ENCODE data around the gene KATNAL2. TPM values are rescaled to one million over a fixed set of nuclear protein-coding genes. Genes with fewer than 3 reads are reported as not detected.

KATNAL2 gene
- total RNA-seq = 1 to 10 TPM; 1.1 to 1.4 TPM

GRCh38 chr18:46917108-46917802 lies at the start of gene KATNAL2, which contains the start of gene PIAS2:
KATNAL2 (plus strand) TSS chr18:46917602; CDS start chr18:46946873, 29,271 bp downstream.
PIAS2 (minus strand) TSS chr18:46917507; CDS start chr18:46917345, 162 bp downstream.
- ATAC-seq (peak; percentile 92), DNase-seq (peak; percentile 83)
- peak within 1 kb of the TSS; percentile 92 for H3K4me3 Mint-ChIP-seq
- H3K36me3 Mint-ChIP-seq (ENCODE audit: low read depth) = peaks cover 2% of the 10 kb centered on the region
- H3K27ac Mint-ChIP-seq = peak within 1 kb of the TSS; percentile 91
- POLR2A ChIA-PET = interaction anchor here (1.2 kb wide), 1 partner anchor 233 kb away, joined by 3 read pairs; no protein-coding TSS in a partner anchor
- intact Hi-C loops (cut with DNase I, micrococcal nuclease) = loop anchor here (1.0 to 10.0 kb wide), 9 partner anchors 30 to 1018 kb away; partner anchors contain the start of genes HAUS1 (in 1 of the 2), HDHD2 (in 1 of the 2), IER3IP1 (in 1 of the 2) and SMAD2 (in 1 of the 2)
- peaks cover 45% of the 10 kb centered on the region for H3K4me1 Mint-ChIP-seq
- CTCF ChIA-PET = interaction anchor here (0.5 to 0.7 kb wide), 4 partner anchors 33 to 573 kb away, joined by 3 to 5 read pairs (median 3); no protein-coding TSS in a partner anchor
- peaks cover 2% of the 10 kb centered on the region for H3K9me3 Mint-ChIP-seq (ENCODE audit: low read depth)
- no peaks in the 10 kb centered on the region for H3K27me3 Mint-ChIP-seq

DNA sequence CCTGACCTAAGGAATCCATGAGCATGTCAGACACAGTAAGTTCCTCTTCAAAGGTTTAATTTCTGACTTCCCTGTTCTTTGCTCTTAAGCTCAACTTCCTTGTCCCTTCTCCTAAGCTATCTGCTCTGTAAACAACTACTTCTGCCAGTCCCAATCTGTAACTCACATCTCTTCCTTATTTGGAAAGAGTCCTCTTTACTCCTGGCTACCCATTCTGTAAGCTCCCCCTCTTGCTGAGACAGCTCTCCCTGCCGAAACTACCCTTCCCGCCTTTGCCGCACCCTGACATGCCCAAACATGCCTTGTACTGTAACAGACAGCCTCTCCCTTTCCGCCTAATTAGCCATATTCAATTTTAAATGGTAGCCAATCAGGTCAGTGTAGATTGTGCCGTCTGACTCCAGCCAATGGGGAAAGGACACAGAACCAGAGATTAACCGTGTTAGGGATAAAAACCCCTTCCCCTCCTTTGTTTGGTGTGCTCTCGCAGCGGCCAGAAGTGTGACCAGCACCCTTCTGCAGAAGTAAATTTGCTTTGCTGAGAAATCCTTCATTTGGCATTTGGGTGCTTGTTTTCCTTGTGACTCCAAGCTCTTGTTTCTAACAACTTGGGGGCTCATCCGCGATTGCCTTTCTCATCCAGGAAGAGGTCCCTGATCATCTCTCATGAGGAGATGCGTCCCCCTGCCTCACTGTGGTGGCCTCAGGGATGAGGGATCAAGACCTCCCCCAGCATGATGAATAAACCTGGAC lies 49.1 kb upstream of the KATNAL2 start:
- Mint-ChIP-seq H3K36me3 (ENCODE audit: low read depth) (peaks cover 64% of the 10 kb centered on the region), H3K9me3 (ENCODE audit: low read depth) (peaks cover 28% of the 10 kb centered on the region), H3K4me1 (peaks cover 7% of the 10 kb centered on the region), H3K4me3 (no peak overlapping the region), H3K27me3 (no peaks in the 10 kb centered on the region), H3K27ac (no peak overlapping the region)
- ATAC-seq (no peak), DNase-seq (no peak)
- intact Hi-C loops (cut with DNase I, micrococcal nuclease) = no loop called here
- ChIA-PET CTCF (interaction anchor here (0.6 to 0.7 kb wide), 2 partner anchors 16 to 695 kb away, joined by 3 read pairs; no protein-coding TSS in a partner anchor), POLR2A (no interaction called here)

DNA sequence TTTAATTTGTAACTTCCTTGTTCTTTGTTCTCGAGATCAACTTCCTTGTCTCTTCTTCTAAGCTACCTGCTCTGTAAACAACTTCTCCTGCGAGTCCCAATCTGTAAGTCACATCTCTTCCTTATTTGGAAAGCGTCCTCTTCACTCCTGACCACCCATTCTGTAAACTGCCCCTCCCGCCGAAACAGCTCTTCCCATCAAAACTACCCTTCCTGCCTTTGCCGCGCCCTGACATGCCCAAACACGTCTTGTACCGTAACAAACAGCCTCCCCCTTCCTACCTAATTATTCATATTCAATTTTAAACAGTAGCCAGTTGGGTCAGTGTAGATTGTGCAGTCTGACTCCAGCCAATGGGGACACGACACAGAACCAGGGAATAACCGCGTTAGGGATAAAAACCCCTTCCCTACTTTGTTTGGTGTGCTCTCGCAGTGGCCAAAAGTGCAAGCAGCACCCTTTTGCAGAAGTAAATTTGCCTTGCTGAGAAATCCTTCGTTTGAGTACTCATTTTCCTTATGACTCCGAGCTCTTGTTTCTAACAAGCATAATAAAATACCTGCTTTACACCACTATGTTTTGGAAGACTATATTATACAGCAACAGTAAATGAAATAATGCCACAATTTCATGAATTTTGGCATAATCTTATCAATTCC lies 39.9 kb upstream of the KATNAL2 start:
- H3K36me3 Mint-ChIP-seq (ENCODE audit: low read depth) = peaks cover 72% of the 10 kb centered on the region
- H3K4me3 Mint-ChIP-seq = no peak overlapping the region
- peaks cover 16% of the 10 kb centered on the region for H3K4me1 Mint-ChIP-seq
- peaks cover 33% of the 10 kb centered on the region for H3K9me3 Mint-ChIP-seq (ENCODE audit: low read depth)
- CTCF ChIA-PET = no interaction called here
- H3K27ac Mint-ChIP-seq = no peak overlapping the region
- H3K27me3 Mint-ChIP-seq = no peaks in the 10 kb centered on the region
- intact Hi-C loops (cut with DNase I, micrococcal nuclease) = no loop called here
- DNase-seq (no peak), ATAC-seq (no peak)
- POLR2A ChIA-PET = no interaction called here

DNA sequence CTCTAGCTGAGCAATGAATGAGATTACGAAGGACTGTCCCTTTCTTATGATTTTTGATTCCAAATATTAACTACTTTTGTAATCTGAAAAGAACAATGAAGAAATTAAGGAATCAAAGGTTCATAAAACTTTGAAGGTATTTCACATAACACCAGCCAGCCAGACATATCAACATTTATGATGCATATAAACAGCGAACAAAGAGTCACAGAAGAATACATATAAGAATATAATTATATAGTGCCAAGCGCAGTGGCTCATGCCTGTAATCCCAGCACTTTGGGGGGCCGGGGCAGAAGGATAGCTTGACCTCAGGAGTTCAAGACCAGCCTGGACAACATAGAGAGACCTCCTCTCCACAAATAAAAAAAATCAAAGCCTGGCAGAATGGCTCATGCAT lies 34.2 kb upstream of the KATNAL2 start:
- no peak for DNase-seq
- no peaks in the 10 kb centered on the region for H3K27me3 Mint-ChIP-seq
- CTCF ChIA-PET = no interaction called here

DNA sequence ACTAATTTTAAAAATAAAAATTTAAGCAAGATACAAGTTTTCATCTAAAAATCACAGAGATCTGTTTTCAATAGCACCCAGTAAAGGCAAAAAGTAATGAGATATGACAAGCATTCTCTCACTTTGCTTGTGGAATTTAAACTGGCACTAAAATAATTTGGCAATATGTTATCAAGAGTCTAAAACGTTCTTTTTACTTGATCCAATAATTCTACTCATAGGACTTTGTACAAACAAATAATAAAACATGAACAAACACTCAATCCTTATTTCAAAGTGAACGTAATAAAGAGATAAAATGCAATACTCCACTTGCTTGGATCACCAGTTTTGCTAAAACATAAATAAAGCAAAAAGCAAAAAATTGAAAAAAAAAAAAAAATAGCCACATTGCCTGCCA lies 30.5 kb upstream of the KATNAL2 start:
- ATAC-seq = no peak
- Mint-ChIP-seq H3K27ac (no peak overlapping the region), H3K36me3 (ENCODE audit: low read depth) (peaks cover 41% of the 10 kb centered on the region), H3K4me1 (peaks cover 13% of the 10 kb centered on the region), H3K27me3 (no peaks in the 10 kb centered on the region), H3K9me3 (ENCODE audit: low read depth) (peaks cover 23% of the 10 kb centered on the region), H3K4me3 (no peak overlapping the region)
- intact Hi-C loops (cut with DNase I, micrococcal nuclease) = no loop called here
- DNase-seq = no peak
- CTCF ChIA-PET = no interaction called here
- POLR2A ChIA-PET = no interaction called here

More for the DNA sequence above, 34.2 kb upstream of the KATNAL2 start:
- POLR2A ChIA-PET = no interaction called here
- Mint-ChIP-seq H3K27ac (no peak overlapping the region), H3K4me3 (no peak overlapping the region), H3K4me1 (peaks cover 2% of the 10 kb centered on the region), H3K9me3 (ENCODE audit: low read depth) (peaks cover 14% of the 10 kb centered on the region), H3K36me3 (ENCODE audit: low read depth) (peaks cover 33% of the 10 kb centered on the region)
- intact Hi-C loops (cut with DNase I, micrococcal nuclease) = no loop called here
- no peak for ATAC-seq

DNA sequence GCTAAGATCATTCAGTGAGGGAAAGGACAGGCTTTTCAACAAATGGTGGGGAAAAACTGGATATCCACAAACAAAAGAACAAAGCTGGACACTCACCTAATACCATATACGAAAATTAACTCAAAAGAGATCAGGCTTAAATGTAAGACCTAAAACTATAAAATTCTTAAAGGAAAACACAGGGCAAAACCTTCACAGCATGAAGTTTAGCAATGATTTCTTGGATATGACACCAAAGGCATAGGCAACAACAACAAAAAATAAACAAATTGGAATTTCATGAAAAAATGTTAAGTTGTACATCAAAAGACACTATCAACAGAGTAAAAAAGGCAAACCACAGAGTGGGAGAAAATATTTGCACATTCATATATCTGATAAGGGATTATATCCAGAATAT lies 28.4 kb upstream of the KATNAL2 start:
- ATAC-seq = no peak
- CTCF ChIA-PET = no interaction called here
- no peak for DNase-seq
- Mint-ChIP-seq H3K9me3 (ENCODE audit: low read depth) (peaks cover 23% of the 10 kb centered on the region), H3K4me3 (no peak overlapping the region), H3K4me1 (peaks cover 31% of the 10 kb centered on the region), H3K27me3 (no peaks in the 10 kb centered on the region), H3K36me3 (ENCODE audit: low read depth) (peaks cover 45% of the 10 kb centered on the region), H3K27ac (no peak overlapping the region)
- intact Hi-C loops (cut with DNase I, micrococcal nuclease) = no loop called here
- POLR2A ChIA-PET = no interaction called here

DNA sequence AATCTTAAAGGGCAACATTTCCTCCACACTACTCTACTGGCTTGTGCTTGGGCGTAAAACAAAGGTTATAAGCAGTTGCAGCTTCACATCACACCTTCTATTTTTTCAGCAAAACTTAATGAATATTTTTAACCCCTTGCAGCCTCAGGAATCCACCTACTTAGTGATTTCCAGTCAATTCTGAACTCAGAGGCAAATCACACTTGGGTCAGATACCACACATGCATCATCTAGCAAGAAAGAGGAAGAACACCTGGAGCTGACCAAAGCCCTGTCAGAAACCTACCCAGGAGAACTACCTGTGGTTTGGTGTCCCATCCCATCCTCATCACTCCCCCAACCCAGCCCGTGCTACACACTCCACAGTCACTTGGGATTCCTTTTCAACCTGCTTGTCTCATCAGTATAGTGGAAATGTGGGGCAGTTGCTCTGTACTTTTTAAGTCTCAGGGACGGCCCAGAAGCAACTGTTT lies 25.6 kb upstream of the KATNAL2 start:
- CTCF ChIA-PET = no interaction called here
- peak overlapping the region; percentile 2 for H3K27ac Mint-ChIP-seq
- peaks cover 51% of the 10 kb centered on the region for H3K36me3 Mint-ChIP-seq (ENCODE audit: low read depth)
- H3K4me1 Mint-ChIP-seq = peaks cover 36% of the 10 kb centered on the region
- DNase-seq (peak; percentile 32), ATAC-seq (peak; percentile 90)
- POLR2A ChIA-PET = no interaction called here
- no peak overlapping the region for H3K4me3 Mint-ChIP-seq
- H3K27me3 Mint-ChIP-seq = no peaks in the 10 kb centered on the region
- intact Hi-C loops (cut with DNase I, micrococcal nuclease) = no loop called here
- H3K9me3 Mint-ChIP-seq (ENCODE audit: low read depth) = peaks cover 23% of the 10 kb centered on the region

DNA sequence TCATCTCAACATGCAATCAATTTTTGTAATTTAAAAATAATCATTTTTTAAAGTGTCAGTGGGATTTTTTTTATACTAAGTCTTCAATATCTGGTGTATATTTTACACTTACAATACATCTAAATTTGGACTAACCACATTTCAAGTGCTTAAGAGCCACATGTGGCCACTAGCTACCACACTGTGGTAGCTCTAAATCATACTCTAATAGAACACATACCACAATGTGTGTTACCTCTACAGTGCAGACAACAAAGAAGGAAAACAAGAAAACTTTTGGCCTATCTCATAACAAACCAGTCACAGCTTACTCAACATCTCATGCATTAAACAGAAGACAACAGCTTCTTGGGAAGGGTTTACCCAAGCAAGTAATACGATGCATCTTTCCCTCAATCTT lies 24.6 kb upstream of the KATNAL2 start:
- Mint-ChIP-seq H3K27me3 (no peaks in the 10 kb centered on the region), H3K9me3 (ENCODE audit: low read depth) (peaks cover 22% of the 10 kb centered on the region), H3K36me3 (ENCODE audit: low read depth) (peaks cover 48% of the 10 kb centered on the region), H3K4me1 (peaks cover 38% of the 10 kb centered on the region), H3K27ac (peak overlapping the region; percentile 4), H3K4me3 (no peak overlapping the region)
- intact Hi-C loops (cut with DNase I, micrococcal nuclease) = no loop called here
- CTCF ChIA-PET = interaction anchor here (0.7 kb wide), 1 partner anchor 58 kb away, joined by 3 read pairs; no protein-coding TSS in a partner anchor
- DNase-seq (no peak), ATAC-seq (no peak)
- POLR2A ChIA-PET = interaction anchor here (0.6 kb wide), 1 partner anchor 1079 kb away, joined by 3 read pairs; no protein-coding TSS in a partner anchor

DNA sequence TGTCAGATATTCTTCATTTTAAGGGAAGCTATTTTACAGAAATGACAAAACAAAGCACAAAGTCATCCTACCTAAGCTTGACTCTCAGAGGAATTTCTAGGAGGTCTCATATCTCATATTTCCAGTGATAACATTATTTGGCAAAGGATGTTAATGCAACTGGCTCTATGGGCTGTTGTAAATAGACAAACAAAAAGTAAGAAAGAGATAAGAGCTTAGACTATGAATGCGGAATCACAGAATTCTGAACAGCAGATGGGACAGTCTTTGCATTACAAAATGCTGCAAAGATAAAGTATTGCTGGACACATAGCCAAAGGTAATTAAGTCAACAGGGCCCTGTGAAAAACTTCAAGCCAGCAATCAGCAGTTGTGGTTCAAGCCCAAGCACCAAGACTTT lies 24.0 kb upstream of the KATNAL2 start:
- ChIA-PET CTCF (interaction anchor here (0.7 kb wide), 1 partner anchor 57 kb away, joined by 3 read pairs; no protein-coding TSS in a partner anchor), POLR2A (interaction anchor here (0.6 kb wide), 1 partner anchor 1079 kb away, joined by 3 read pairs; no protein-coding TSS in a partner anchor)
- peaks cover 38% of the 10 kb centered on the region for H3K4me1 Mint-ChIP-seq
- no peaks in the 10 kb centered on the region for H3K27me3 Mint-ChIP-seq
- intact Hi-C loops (cut with DNase I, micrococcal nuclease) = no loop called here
- peaks cover 44% of the 10 kb centered on the region for H3K36me3 Mint-ChIP-seq (ENCODE audit: low read depth)
- no peak for DNase-seq
- no peak overlapping the region for H3K27ac Mint-ChIP-seq
- no peak overlapping the region for H3K4me3 Mint-ChIP-seq
- peaks cover 20% of the 10 kb centered on the region for H3K9me3 Mint-ChIP-seq (ENCODE audit: low read depth)
- no peak for ATAC-seq

GRCh38 chr18:46894124-46894523 lies 23.3 kb upstream of the KATNAL2 start:
- Mint-ChIP-seq H3K36me3 (ENCODE audit: low read depth) (peaks cover 38% of the 10 kb centered on the region), H3K27ac (no peak overlapping the region), H3K4me3 (no peak overlapping the region), H3K4me1 (peaks cover 38% of the 10 kb centered on the region), H3K9me3 (ENCODE audit: low read depth) (peaks cover 14% of the 10 kb centered on the region), H3K27me3 (no peaks in the 10 kb centered on the region)
- ATAC-seq (no peak), DNase-seq (peak; percentile 21)
- ChIA-PET POLR2A (no interaction called here), CTCF (no interaction called here)
- intact Hi-C loops (cut with DNase I, micrococcal nuclease) = no loop called here

DNA sequence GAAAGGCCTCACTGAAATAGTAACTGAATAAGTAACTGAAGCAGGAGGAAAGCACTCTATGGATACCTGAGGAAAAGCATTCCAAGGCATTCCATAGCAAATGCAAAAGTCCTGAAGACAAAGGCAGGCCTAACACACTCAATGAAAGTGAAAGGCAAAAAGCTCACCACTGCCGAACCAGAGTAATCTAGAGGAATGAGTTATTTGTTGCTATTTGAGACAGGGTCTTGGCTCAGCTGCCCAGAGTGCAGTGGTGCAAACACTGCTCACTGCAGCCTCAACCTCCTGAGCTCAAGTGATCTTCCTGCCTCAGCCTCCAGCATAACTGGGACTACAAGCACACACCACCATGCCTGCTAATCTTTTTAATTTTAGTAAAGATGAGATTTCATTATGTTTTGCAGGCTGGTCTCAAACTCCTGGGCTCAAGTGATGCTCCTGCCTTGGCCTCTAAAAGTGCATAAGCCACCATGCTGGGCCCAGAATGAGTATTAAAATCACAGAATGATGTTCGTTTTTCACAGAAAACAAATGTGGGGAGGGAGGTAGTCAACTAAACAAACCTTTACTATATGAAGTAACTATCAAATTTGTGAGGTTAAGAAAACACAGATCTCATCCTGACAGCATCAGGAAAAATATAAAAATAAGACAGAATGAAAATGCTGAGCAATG lies 18.0 kb upstream of the KATNAL2 start:
- intact Hi-C loops (cut with DNase I, micrococcal nuclease) = no loop called here
- no peak overlapping the region for H3K27ac Mint-ChIP-seq
- POLR2A ChIA-PET = no interaction called here

More for the DNA sequence above, 18.0 kb upstream of the KATNAL2 start:
- no peak for ATAC-seq
- Mint-ChIP-seq H3K9me3 (ENCODE audit: low read depth) (no peaks in the 10 kb centered on the region), H3K4me1 (peaks cover 9% of the 10 kb centered on the region), H3K36me3 (ENCODE audit: low read depth) (peaks cover 30% of the 10 kb centered on the region), H3K27me3 (no peaks in the 10 kb centered on the region), H3K4me3 (no peak overlapping the region)
- CTCF ChIA-PET = no interaction called here
- no peak for DNase-seq

Data from activated CD4-positive, alpha-beta T cell treated with anti-CD3 and anti-CD28 coated beads for 36 hours (primary cell).